Muscle of leg (tissue), 11 donors: ENCODE measurements around the gene MRPL33. TPM values are rescaled to one million over a fixed set of nuclear protein-coding genes. Genes with fewer than 3 reads are reported as not detected.

Experiments used
- DNase-seq: peaks from one replicate; pipeline ENCODE4 v3.0.0; 2013
- H3K27ac ChIP-seq: one replicate; pipeline ENCODE4 v1.5.1; 2013; ENCODE audit warnings: mild to moderate bottlenecking, low read length, control low read depth
- H3K27me3 ChIP-seq: one replicate; pipeline ENCODE4 v1.6.1; 2013; ENCODE audit warnings: low read length; ENCODE audit not compliant: control insufficient read depth, insufficient read depth
- H3K36me3 ChIP-seq: one replicate; pipeline ENCODE4 v1.6.1; 2013; ENCODE audit warnings: low read length; ENCODE audit not compliant: control insufficient read depth, insufficient read depth
- H3K4me1 ChIP-seq: one replicate; pipeline ENCODE4 v1.6.1; 2013; ENCODE audit warnings: low read length; ENCODE audit not compliant: control insufficient read depth, insufficient read depth
- H3K4me3 ChIP-seq: one replicate; pipeline ENCODE4 v1.5.1; 2013; ENCODE audit warnings: low read length, control low read depth
- H3K9me3 ChIP-seq: replicated peaks from 2 replicates; pipeline ENCODE4 v1.6.1; 2013; ENCODE audit warnings: low read depth, low read length; ENCODE audit not compliant: control insufficient read depth
- WGBS: methylation state at CpG from one replicate; pipeline ENCODE4 v1.1.5; 2013; ENCODE audit warnings: missing lambda C conversion rate; ENCODE audit not compliant: insufficient coverage; 5-methylcytosine and 5-hydroxymethylcytosine counted together
- polyA plus RNA-seq, 8 donors: library from polyadenylated mRNA; unstranded; fragments of 120-200 nt; gene quantifications; one replicate each; pipeline versions ENCODE4 v1.2.1 to v1.2.3, GENCODE V29; 2013; ENCODE audit warnings: inconsistent platforms in 1 of 8, low replicate concordance in 1 of 8; ENCODE audit not compliant: insufficient read length in 8 of 8, insufficient read depth in 1 of 8
- total RNA-seq: library from RNA; stranded (reverse); fragments of 120-200 nt; gene quantifications from one replicate; pipeline ENCODE4 v1.2.4, GENCODE V29; 2013

MRPL33 gene
- total and polyA plus RNA-seq, 9 donors, result 94.7 to 187 (median 114) TPM

DNA sequence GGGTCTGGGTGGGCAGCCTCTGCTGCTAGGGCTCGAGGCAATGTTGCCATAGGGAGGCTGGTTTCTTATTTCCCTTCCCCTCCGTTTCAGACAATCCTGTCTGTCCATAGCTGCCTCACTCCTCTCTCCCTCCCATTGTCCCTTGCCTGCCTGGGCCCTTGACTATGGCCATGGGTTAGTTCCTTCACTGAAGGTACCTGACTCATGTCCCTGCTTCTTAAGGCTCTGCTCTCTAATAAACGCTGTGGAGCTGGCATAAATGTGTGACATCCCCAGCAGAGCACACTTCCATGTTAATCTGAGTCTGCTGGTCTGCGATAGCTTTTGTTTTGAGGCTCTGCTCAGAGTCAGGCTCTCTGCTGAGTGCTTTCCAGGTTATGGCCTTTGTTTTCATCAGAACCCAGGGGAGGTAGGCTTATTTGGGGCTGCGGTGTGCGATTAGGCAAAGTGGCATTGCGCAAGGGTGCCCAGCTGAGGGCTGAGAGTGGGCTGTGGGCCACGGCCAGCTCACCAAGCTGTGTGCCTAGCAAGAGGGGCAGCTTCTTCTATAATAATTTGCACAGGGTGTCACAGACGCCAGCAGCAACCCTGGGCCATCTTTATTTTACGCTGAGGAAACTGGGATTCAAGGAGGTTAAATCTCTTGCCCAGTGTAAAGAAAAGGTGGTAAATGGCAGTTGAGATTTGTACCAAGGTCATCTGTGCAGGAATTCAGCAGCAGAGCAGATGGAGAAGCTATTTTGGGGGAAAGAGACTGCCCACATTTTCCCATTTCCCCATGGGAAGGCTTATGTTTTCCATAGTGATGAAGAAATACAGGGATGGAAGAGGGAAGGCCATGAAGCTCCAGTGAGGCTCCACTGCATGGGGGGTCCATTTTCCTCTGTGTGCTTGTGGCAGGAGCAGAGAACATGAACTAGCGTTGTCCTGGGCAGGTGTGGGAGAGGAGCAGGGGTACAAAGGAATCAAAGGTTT, 25.6 kb downstream of the MRPL33 start:
- H3K4me1 ChIP-seq, result peaks cover 22% of the 10 kb centered on the region

DNA sequence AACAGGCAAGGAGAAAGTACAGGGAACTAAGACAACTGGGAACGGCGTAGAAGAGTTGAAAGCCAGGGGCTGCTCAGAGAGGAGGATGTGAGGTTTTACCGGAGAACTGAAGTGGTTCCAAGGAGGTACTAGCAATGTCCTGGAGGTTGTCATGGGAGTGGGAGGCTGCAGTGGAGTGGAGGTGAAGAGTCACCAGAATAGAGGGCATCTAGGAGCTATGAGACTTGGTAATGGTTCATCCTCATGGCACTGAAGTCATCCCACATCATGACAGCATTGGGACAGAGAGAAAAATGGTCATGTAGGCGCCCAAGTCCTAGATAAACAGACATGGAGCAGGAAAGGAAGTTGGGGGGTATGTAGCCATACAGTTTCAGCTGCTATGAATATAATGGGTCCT, 26.3 kb downstream of the MRPL33 start:
- Histone ChIP-seq H3K4me3 (no peak overlapping the region), H3K27ac (no peak overlapping the region), H3K9me3 (no peaks in the 10 kb centered on the region), H3K36me3 (no peaks in the 10 kb centered on the region), H3K27me3 (no peaks in the 10 kb centered on the region), H3K4me1 (peaks cover 22% of the 10 kb centered on the region)
- no peak for DNase-seq
- 66% methylated on average over 3 of the region's 4 CpGs for WGBS

More for the DNA sequence above, 25.6 kb downstream of the MRPL33 start:
- no peak for DNase-seq
- Histone ChIP-seq H3K9me3 (no peaks in the 10 kb centered on the region), H3K27ac (peak overlapping the region; percentile 21), H3K4me3 (no peak overlapping the region), H3K36me3 (no peaks in the 10 kb centered on the region), H3K27me3 (no peaks in the 10 kb centered on the region)
- 72% methylated on average over 10 of the region's 11 CpGs for WGBS

DNA sequence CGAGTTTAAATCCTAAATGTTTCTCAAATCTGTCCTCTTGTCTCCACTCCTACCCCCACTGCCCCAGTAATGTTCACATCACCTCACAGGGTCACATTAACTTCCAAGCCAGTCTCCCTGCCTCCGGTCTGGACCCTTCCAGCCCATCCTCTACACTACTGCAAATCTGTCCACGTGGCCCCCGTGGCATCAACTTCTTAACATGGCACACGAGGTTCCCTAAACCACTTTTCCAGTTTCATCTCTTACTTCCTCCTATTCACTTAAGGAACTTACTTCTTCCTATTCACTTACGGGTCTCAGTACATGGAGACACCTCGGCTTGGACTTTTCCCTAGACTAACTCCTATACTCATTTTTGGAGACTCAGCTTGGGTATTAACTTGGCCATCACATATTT, 27.0 kb downstream of the MRPL33 start:
- no peaks in the 10 kb centered on the region for H3K36me3 ChIP-seq
- DNase-seq, result no peak
- H3K4me3 ChIP-seq, result no peak overlapping the region
- H3K27ac ChIP-seq, result no peak overlapping the region
- H3K9me3 ChIP-seq, result no peaks in the 10 kb centered on the region
- 87% methylated on average over 7 of the region's 7 CpGs for WGBS
- peaks cover 22% of the 10 kb centered on the region for H3K4me1 ChIP-seq
- H3K27me3 ChIP-seq, result no peaks in the 10 kb centered on the region

DNA sequence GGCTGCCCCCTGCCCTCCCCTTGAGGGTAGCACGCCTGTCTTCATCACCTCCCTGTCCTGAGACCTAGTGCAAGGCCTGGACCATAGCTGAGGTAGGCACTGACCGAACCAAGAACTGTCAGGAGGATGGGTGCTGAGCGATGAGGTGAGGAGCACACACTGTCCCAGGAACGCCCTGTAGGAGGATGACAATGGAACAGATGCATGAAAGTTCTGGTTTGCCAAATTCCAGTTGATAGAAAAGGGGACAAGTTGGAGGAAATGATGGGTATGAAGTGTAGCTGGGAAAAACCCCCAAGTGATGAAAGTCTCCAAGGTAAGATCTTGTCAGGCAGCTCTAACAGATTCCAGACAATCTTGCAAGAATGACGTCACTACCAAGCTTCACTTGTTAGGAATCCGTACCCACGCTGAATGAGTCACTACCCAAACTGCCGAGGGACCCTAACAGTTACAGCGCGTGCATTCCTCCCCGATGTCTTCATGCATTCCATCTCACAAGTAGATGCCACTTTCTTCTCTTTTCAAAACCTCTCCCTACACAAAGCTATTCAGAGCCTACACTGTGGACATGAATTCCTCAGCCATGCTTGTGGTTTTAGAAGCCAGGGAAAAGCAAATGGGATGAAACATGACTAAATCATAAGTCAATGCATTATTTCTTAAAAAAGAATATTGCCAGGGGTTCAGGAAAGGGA, 27.6 kb downstream of the MRPL33 start:
- H3K36me3 ChIP-seq, result no peaks in the 10 kb centered on the region
- no peak overlapping the region for H3K4me3 ChIP-seq
- peak overlapping the region; percentile 15 for H3K27ac ChIP-seq
- H3K9me3 ChIP-seq, result no peaks in the 10 kb centered on the region
- peak; percentile 61 for DNase-seq
- H3K27me3 ChIP-seq, result no peaks in the 10 kb centered on the region
- WGBS, result 65% methylated on average over 11 of the region's 11 CpGs
- peaks cover 22% of the 10 kb centered on the region for H3K4me1 ChIP-seq

DNA sequence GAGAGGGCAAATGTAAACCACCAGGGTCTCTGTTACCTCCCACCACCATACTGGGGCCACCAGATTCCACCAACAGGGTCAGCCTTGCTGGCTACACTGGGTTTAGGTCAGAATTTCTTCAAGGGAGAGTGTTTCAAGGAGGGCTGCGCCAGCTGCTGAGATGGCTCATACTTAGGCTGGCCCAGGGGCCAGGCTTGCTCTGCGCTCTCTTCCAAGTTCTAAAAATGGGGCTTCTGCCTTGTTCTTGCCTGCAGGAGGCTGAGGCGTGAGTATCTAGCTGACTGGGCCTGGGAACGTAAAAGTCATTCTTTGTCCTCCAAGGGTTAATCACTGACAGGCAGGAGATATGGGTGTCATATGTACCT, 28.1 kb downstream of the MRPL33 start:
- no peaks in the 10 kb centered on the region for H3K9me3 ChIP-seq
- peaks cover 22% of the 10 kb centered on the region for H3K4me1 ChIP-seq
- no peak overlapping the region for H3K4me3 ChIP-seq
- H3K36me3 ChIP-seq, result no peaks in the 10 kb centered on the region
- H3K27me3 ChIP-seq, result no peaks in the 10 kb centered on the region
- no peak for DNase-seq
- 96% methylated on average over 2 of the region's 4 CpGs for WGBS
- peak overlapping the region; percentile 15 for H3K27ac ChIP-seq

DNA sequence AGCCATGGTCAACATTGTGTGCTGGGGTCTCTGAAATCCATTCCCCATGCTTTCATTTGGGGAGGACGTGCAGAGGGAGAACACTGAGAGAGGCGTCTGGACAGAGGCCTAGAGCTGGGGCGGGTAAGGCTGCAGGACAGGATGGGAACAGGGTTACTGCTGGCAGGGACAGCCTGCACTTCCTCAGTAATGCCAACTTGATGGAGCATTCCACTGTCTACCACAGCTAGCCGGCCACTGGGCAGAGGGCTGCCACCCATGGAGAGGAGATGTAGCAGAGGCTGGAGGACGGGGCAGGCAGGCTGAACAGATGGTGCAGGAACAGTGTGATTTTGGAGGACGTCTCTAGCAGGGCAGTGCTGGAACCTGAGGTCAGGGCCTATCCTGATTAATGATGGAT, 29.3 kb downstream of the MRPL33 start:
- no peaks in the 10 kb centered on the region for H3K9me3 ChIP-seq
- H3K27ac ChIP-seq, result no peak overlapping the region
- no peaks in the 10 kb centered on the region for H3K27me3 ChIP-seq
- DNase-seq, result no peak
- peaks cover 18% of the 10 kb centered on the region for H3K4me1 ChIP-seq
- H3K36me3 ChIP-seq, result no peaks in the 10 kb centered on the region
- 75% methylated on average over 6 of the region's 6 CpGs for WGBS
- H3K4me3 ChIP-seq, result no peak overlapping the region

DNA sequence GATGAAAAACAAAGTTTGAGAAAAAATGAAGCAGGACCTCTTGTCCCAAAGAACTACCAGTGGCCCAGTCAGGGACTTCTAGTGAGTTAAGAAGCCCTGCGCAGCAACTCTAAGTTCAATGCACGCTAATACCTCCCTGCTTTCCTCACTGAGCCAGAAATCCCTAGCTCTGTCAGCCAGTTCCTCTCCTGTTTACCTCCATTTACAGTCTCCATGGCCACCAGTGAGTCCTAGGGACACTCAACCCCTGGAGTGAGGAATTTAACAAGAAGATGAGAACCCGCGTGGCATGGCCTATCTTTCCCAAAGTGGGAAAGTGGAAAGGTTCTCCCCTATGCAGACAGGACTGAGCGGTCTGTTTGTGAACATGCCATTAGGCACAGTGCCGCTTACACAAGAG, 31.0 kb downstream of the MRPL33 start:
- H3K4me3 ChIP-seq, result no peak overlapping the region
- H3K9me3 ChIP-seq, result no peaks in the 10 kb centered on the region
- DNase-seq, result no peak
- 71% methylated on average over 2 of the region's 6 CpGs for WGBS
- peaks cover 8% of the 10 kb centered on the region for H3K4me1 ChIP-seq
- no peak overlapping the region for H3K27ac ChIP-seq
- H3K36me3 ChIP-seq, result no peaks in the 10 kb centered on the region
- no peaks in the 10 kb centered on the region for H3K27me3 ChIP-seq

DNA sequence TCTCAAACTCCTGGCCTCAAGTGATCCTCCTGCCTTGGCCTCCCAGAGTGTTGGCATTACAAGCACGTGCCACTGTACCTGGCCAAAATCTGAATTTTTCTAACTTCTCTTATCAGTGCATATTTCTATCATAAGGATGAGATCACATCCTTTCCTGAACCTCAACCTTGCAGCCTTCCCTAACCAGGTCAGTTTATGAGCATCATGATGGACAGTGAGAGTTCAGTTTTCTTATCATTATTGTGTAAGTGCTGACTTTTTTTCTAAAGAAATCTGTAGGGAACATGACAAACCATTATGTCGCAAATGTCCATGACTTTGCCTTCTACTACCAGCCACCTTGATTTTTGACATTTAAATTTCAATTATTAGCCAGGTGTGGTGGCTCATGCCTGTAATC, 31.5 kb downstream of the MRPL33 start:
- DNase-seq, result no peak
- H3K9me3 ChIP-seq, result no peaks in the 10 kb centered on the region
- no peak overlapping the region for H3K4me3 ChIP-seq
- no peaks in the 10 kb centered on the region for H3K27me3 ChIP-seq
- no CpG with 5 or more reads among the region's 2 CpGs for WGBS
- no peaks in the 10 kb centered on the region for H3K36me3 ChIP-seq
- H3K27ac ChIP-seq, result no peak overlapping the region
- peaks cover 6% of the 10 kb centered on the region for H3K4me1 ChIP-seq

DNA sequence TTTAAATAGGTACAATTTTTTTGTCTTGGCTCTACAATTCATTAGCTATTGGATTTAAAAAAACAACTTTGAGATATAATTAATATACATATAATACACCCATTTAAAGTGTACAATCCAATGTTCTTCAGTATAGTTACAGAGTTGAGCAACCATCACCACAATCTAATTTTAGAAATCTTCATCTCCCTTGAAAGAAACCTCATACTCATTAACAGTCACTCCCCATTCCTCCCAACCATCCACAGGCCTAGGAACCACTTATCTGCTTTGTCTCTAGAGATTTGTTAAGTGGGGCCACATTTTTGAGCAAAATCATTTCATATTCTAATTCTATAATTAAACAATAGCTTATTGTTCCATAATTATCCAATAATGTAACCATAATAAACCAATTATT, 32.6 kb downstream of the MRPL33 start:
- Histone ChIP-seq H3K27ac (no peak overlapping the region), H3K27me3 (no peaks in the 10 kb centered on the region), H3K4me3 (no peak overlapping the region), H3K4me1 (peaks cover 3% of the 10 kb centered on the region), H3K9me3 (no peaks in the 10 kb centered on the region), H3K36me3 (no peaks in the 10 kb centered on the region)
- DNase-seq, result no peak

DNA sequence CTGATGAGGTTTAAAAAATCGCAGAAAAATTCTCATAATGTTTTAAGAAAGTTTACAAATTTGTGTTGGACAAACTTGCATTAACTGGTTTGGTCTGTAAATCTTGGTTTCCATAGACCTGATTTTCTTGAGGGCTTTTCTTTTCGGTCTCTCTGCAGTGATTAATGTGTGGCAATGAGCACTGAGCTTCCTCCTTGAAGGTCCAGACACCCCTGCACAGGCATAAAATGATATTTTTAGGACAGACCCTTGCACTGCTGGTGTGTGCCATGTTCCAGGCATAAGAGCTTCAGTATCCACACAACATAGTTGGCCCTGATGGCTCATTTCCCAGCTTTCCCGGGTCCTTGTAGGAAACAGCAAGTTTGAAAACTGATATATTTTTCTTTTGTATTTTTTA, 33.7 kb downstream of the MRPL33 start:
- Histone ChIP-seq H3K27ac (no peak overlapping the region), H3K36me3 (no peaks in the 10 kb centered on the region), H3K9me3 (no peaks in the 10 kb centered on the region), H3K4me3 (no peak overlapping the region), H3K27me3 (no peaks in the 10 kb centered on the region), H3K4me1 (no peaks in the 10 kb centered on the region)
- no CpG with 5 or more reads among the region's 3 CpGs for WGBS
- no peak for DNase-seq
